Natural killer cell (primary cell): ENCODE measurements around the gene MAP4K4. TPM values are rescaled to one million over a fixed set of nuclear protein-coding genes. Genes with fewer than 3 reads are reported as not detected.

ENCODE experiments used
- ATAC-seq, 3 donors: fragments of 150-1000 bp in 2 of 3; fragments of 200-7000 bp in 1 of 3; cut with Tn5 transposase; 1 replicate in 1 of 3; 2 replicates in 2 of 3; pipeline ENCODE4 v1.10.0; 2021; ENCODE audit warnings: mild to moderate bottlenecking in 2 of 3, moderate library complexity in 2 of 3
- DNase-seq, 2 donors: peaks; one replicate each; pipeline versions ENCODE4 v3.0.0 to v3.0.0-alpha.2; 2013 to 2021; ENCODE audit warnings: mixed read lengths in 1 of 2
- H3K27ac ChIP-seq: one replicate; pipeline ENCODE4 v1.5.1; 2013; ENCODE audit warnings: mild to moderate bottlenecking, low read length
- H3K27me3 ChIP-seq: one replicate; pipeline ENCODE4 v1.6.1; 2013; ENCODE audit warnings: low read length; ENCODE audit not compliant: control insufficient read depth, insufficient read depth
- H3K36me3 ChIP-seq: one replicate; pipeline ENCODE4 v1.6.1; 2013; ENCODE audit warnings: low read length; ENCODE audit not compliant: control insufficient read depth, insufficient read depth
- H3K4me1 ChIP-seq: one replicate; pipeline ENCODE4 v1.6.1; 2013; ENCODE audit warnings: low read length; ENCODE audit not compliant: control insufficient read depth, insufficient read depth
- H3K4me3 ChIP-seq: one replicate; pipeline ENCODE4 v1.5.1; 2013; ENCODE audit warnings: low read length
- H3K9me3 ChIP-seq: one replicate; pipeline ENCODE4 v1.6.1; 2013; ENCODE audit warnings: low read length; ENCODE audit not compliant: control insufficient read depth, insufficient read depth
- H3K27ac Mint-ChIP-seq, 2 donors: one replicate each; pipeline ENCODE4 v1.8.0; 2022; ENCODE audit warnings: mild to moderate bottlenecking in 2 of 2, mixed read lengths in 2 of 2, moderate library complexity in 1 of 2
- H3K27me3 Mint-ChIP-seq, 2 donors: one replicate each; pipeline ENCODE4 v1.8.0; 2022; ENCODE audit warnings: low read depth in 2 of 2, mixed read lengths in 2 of 2
- H3K36me3 Mint-ChIP-seq: one replicate; pipeline ENCODE4 v1.8.0; 2022; ENCODE audit warnings: mixed read lengths
- H3K4me1 Mint-ChIP-seq, 2 donors: one replicate each; pipeline ENCODE4 v1.8.0; 2022; ENCODE audit warnings: mixed read lengths in 2 of 2
- H3K4me3 Mint-ChIP-seq: one replicate; pipeline ENCODE4 v1.8.0; 2022; ENCODE audit warnings: mild to moderate bottlenecking, moderate library complexity, mixed read lengths
- H3K9me3 Mint-ChIP-seq, 2 donors: one replicate each; pipeline ENCODE4 v1.8.0; 2022; ENCODE audit warnings: mixed read lengths in 2 of 2
- WGBS: methylation state at CpG from one replicate; pipeline ENCODE4 v1.1.7; 2013; ENCODE audit warnings: missing lambda C conversion rate; ENCODE audit not compliant: insufficient coverage; 5-methylcytosine and 5-hydroxymethylcytosine counted together
- intact Hi-C: fragments of 100-400 bp; cut with micrococcal nuclease; formaldehyde crosslinking; loops from one replicate; pipeline ENCODE4 v1.14.2; 2022
- total RNA-seq, 4 donors: library from RNA; stranded (reverse); fragments of 120-200 nt in 1 of 4; gene quantifications; one replicate each; pipeline versions ENCODE4 v1.2.3 to v1.2.4, GENCODE V29; 2013 to 2022
- TF ChIP-seq, protein P1 (sequence below): fragments of 200-600 bp; IDR thresholded peaks from one replicate; pipeline ENCODE4 v1.8.0; 2022; ENCODE audit warnings: antibody characterized with exemption

MAP4K4 gene
- total RNA-seq, 3 donors from 2014 or later (not counting 1 experiment from before 2014, with no cell fraction given), result 60.2 to 80.3 (median 66.5) TPM

DNA sequence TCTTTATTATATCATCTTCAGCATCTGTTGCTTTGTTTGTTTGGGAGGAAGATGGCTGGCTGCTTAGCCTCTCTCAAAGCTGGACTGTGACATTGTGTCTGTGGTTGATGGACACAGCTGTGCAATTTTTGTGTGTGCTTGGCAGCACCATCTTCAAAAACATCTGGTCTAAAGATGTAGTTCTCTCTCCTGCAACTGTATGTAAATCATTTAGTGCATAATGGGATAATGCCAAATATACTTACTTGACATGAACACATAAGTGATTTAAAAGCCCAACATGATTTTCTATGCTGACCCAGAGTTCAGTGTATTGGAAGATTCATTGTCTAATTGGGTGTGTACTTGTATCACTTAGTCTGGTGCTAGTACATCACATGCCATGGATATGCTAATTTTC is 112.2 kb downstream of the MAP4K4 start:
- DNase-seq (no peak), ATAC-seq (no peak)
- Mint-ChIP-seq H3K4me1 (peaks cover 40 to 65% of the 10 kb centered on the region in 2 donors), H3K9me3 (no peaks in the 10 kb centered on the region), H3K36me3 (no peaks in the 10 kb centered on the region), H3K4me3 (no peak overlapping the region), H3K27me3 (no peaks in the 10 kb centered on the region), H3K27ac (no peak overlapping the region)
- Histone ChIP-seq H3K36me3 (no peaks in the 10 kb centered on the region), H3K27me3 (no peaks in the 10 kb centered on the region), H3K4me1 (peaks cover 10% of the 10 kb centered on the region), H3K9me3 (no peaks in the 10 kb centered on the region), H3K4me3 (no peak overlapping the region), H3K27ac (no peak overlapping the region)
- TF ChIP-seq, protein P1, sequence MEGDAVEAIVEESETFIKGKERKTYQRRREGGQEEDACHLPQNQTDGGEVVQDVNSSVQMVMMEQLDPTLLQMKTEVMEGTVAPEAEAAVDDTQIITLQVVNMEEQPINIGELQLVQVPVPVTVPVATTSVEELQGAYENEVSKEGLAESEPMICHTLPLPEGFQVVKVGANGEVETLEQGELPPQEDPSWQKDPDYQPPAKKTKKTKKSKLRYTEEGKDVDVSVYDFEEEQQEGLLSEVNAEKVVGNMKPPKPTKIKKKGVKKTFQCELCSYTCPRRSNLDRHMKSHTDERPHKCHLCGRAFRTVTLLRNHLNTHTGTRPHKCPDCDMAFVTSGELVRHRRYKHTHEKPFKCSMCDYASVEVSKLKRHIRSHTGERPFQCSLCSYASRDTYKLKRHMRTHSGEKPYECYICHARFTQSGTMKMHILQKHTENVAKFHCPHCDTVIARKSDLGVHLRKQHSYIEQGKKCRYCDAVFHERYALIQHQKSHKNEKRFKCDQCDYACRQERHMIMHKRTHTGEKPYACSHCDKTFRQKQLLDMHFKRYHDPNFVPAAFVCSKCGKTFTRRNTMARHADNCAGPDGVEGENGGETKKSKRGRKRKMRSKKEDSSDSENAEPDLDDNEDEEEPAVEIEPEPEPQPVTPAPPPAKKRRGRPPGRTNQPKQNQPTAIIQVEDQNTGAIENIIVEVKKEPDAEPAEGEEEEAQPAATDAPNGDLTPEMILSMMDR, result no peak
- intact Hi-C loops, result no loop called here

GRCh38 chr2:101811226-101812015 is 113.9 kb downstream of the MAP4K4 start:
- no peaks in the 10 kb centered on the region for H3K27me3 Mint-ChIP-seq
- Histone ChIP-seq H3K4me1 (peaks cover under 1% of the 10 kb centered on the region), H3K9me3 (no peaks in the 10 kb centered on the region), H3K4me3 (no peak overlapping the region), H3K36me3 (no peaks in the 10 kb centered on the region), H3K27me3 (no peaks in the 10 kb centered on the region), H3K27ac (no peak overlapping the region)
- H3K36me3 Mint-ChIP-seq, result no peaks in the 10 kb centered on the region
- TF ChIP-seq, protein P1, result no peak
- intact Hi-C loops, result no loop called here
- WGBS, result 98% methylated on average over 11 of the region's 11 CpGs
- DNase-seq (no peak), ATAC-seq (no peak)
- H3K9me3 Mint-ChIP-seq, result no peaks in the 10 kb centered on the region
- H3K4me3 Mint-ChIP-seq, result no peak overlapping the region
- H3K4me1 Mint-ChIP-seq, result peaks cover 39 to 61% of the 10 kb centered on the region in 2 donors
- no peak overlapping the region for H3K27ac Mint-ChIP-seq

DNA sequence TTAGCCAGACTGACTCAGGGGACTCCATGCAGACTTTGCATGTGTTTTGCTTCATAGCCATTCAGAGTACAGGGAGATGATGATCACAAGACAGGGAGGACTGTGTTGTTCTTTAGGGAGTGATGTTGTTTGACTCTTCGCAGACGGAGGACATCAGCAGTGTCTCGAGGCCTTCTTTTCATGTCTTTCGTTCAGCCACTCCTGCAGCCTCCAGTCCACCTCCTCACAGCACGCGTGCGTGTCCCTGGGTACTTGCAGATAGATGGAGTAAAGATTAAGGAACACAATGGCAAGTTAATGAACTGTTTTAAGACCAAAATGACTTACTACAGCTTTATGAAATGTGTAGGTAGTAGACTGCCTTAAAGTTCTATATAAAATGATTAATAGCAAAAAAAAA is 114.7 kb downstream of the MAP4K4 start:
- peaks cover 38 to 60% of the 10 kb centered on the region in 2 donors for H3K4me1 Mint-ChIP-seq
- Histone ChIP-seq H3K4me1 (peaks cover 4% of the 10 kb centered on the region), H3K27me3 (no peaks in the 10 kb centered on the region), H3K36me3 (no peaks in the 10 kb centered on the region), H3K9me3 (no peaks in the 10 kb centered on the region), H3K27ac (no peak overlapping the region), H3K4me3 (no peak overlapping the region)
- H3K36me3 Mint-ChIP-seq, result no peaks in the 10 kb centered on the region
- intact Hi-C loops, result no loop called here
- H3K27me3 Mint-ChIP-seq, result no peaks in the 10 kb centered on the region
- no peak overlapping the region for H3K4me3 Mint-ChIP-seq
- 100% methylated on average over 7 of the region's 7 CpGs for WGBS
- TF ChIP-seq, protein P1, result no peak
- DNase-seq, result no peak
- no peaks in the 10 kb centered on the region for H3K9me3 Mint-ChIP-seq
- no peak overlapping the region for H3K27ac Mint-ChIP-seq
- no peak for ATAC-seq

GRCh38 chr2:101814752-101815151 is 117.2 kb downstream of the MAP4K4 start:
- Mint-ChIP-seq H3K4me3 (no peak overlapping the region), H3K27me3 (no peaks in the 10 kb centered on the region), H3K9me3 (no peaks in the 10 kb centered on the region), H3K27ac (peak overlapping the region in 1 of 2 donors; percentile 13), H3K4me1 (peaks cover 57 to 66% of the 10 kb centered on the region in 2 donors), H3K36me3 (no peaks in the 10 kb centered on the region)
- Histone ChIP-seq H3K36me3 (no peaks in the 10 kb centered on the region), H3K4me3 (no peak overlapping the region), H3K27me3 (no peaks in the 10 kb centered on the region), H3K27ac (no peak overlapping the region), H3K4me1 (peaks cover 4% of the 10 kb centered on the region), H3K9me3 (no peaks in the 10 kb centered on the region)
- no peak for DNase-seq
- intact Hi-C loops, result no loop called here
- TF ChIP-seq, protein P1, result no peak
- ATAC-seq, result no peak
- 90% methylated on average over 1 of the region's 2 CpGs for WGBS
